Loucy (cell line): ENCODE measurements around the gene MFN2.

ENCODE experiments used
- H2AFZ ChIP-seq: fragments of 200-600 bp; sonication (generic); 2 replicates; pipeline ENCODE4 v1.6.0; 2016; ENCODE audit warnings: antibody characterized with exemption, mild to moderate bottlenecking, low read length, moderate library complexity
- H3F3A ChIP-seq: fragments of 200-600 bp; 2 replicates; pipeline ENCODE4 v1.6.0; 2016; ENCODE audit warnings: antibody characterized with exemption, low read depth, mild to moderate bottlenecking
- H3K27me3 ChIP-seq: fragments of 200-600 bp; sonication (generic); 2 replicates; pipeline ENCODE4 v1.6.1; 2014; ENCODE audit warnings: low read length, mild to moderate bottlenecking; ENCODE audit not compliant: insufficient read depth, poor library complexity, severe bottlenecking
- H3K36me3 ChIP-seq: fragments of 200-600 bp; sonication (generic); 2 replicates; pipeline ENCODE4 v1.6.1; 2016; ENCODE audit warnings: low read length; ENCODE audit not compliant: insufficient read depth
- H3K4me1 ChIP-seq: fragments of 200-600 bp; sonication (generic); 2 replicates; pipeline ENCODE4 v1.5.1; 2014; ENCODE audit warnings: low read length, mild to moderate bottlenecking; ENCODE audit not compliant: insufficient read depth, poor library complexity, severe bottlenecking
- H3K4me2 ChIP-seq: fragments of 200-600 bp; sonication (generic); 2 replicates; pipeline ENCODE4 v1.6.0; 2014; ENCODE audit warnings: antibody characterized with exemption, low read length, low read depth, mild to moderate bottlenecking; ENCODE audit not compliant: poor library complexity, severe bottlenecking
- H3K4me3 ChIP-seq: fragments of 200-600 bp; sonication (generic); 2 replicates; pipeline ENCODE4 v1.5.1; 2014; ENCODE audit warnings: low read length, mild to moderate bottlenecking, mixed read lengths; ENCODE audit not compliant: poor library complexity, severe bottlenecking
- H3K79me2 ChIP-seq: fragments of 200-600 bp; sonication (generic); 2 replicates; pipeline ENCODE4 v1.6.1; 2014; ENCODE audit warnings: low read length; ENCODE audit not compliant: insufficient read depth
- H3K9ac ChIP-seq: fragments of 200-600 bp; sonication (generic); 2 replicates; pipeline ENCODE4 v1.6.0; 2014; ENCODE audit warnings: mild to moderate bottlenecking, low read depth, low read length, moderate library complexity; ENCODE audit not compliant: poor library complexity, severe bottlenecking
- H3K9me2 ChIP-seq: fragments of 200-600 bp; sonication (generic); replicated peaks from 2 replicates; pipeline ENCODE4 v1.6.1; 2016; ENCODE audit warnings: low read depth, low read length, mixed read lengths
- H3K9me3 ChIP-seq: fragments of 200-600 bp; sonication (generic); 2 replicates; pipeline ENCODE4 v1.6.1; 2014; ENCODE audit warnings: mild to moderate bottlenecking, antibody characterized with exemption, low read length, low read depth; ENCODE audit not compliant: insufficient read depth
- H4K20me1 ChIP-seq: fragments of 200-600 bp; sonication (generic); 2 replicates; pipeline ENCODE4 v1.6.0; 2014; ENCODE audit warnings: antibody characterized with exemption, low read length, mild to moderate bottlenecking; ENCODE audit not compliant: insufficient read depth, poor library complexity, severe bottlenecking
- CTCF ChIP-seq: fragments of 200-600 bp; sonication (generic); conservative IDR thresholded peaks from 2 replicates; pipeline ENCODE4 v1.5.1; 2014; ENCODE audit warnings: mild to moderate bottlenecking, antibody characterized with exemption, low read length
- EZH2phosphoT487 ChIP-seq: fragments of 200-600 bp; IDR thresholded peaks from 2 replicates; pipeline ENCODE4 v1.6.1; 2018; ENCODE audit warnings: antibody characterized with exemption, mild to moderate bottlenecking, moderate library complexity, borderline replicate concordance

Gene MFN2

GRCh38 chr1:11979851-11980675 lies at the start of gene MFN2:
Gene MFN2, plus strand, starts transcription at chr1:11980444. Its CDS starts 8,725 bp downstream, at chr1:11989169.
- no peaks in the 10 kb centered on the region for H3F3A ChIP-seq
- peaks cover 47% of the 10 kb centered on the region for H3K79me2 ChIP-seq
- peak within 1 kb of the TSS; percentile 99 for H3K4me2 ChIP-seq
- TF ChIP-seq CTCF (no peak), EZH2phosphoT487 (no peak)
- H3K9me2 ChIP-seq: no peaks in the 10 kb centered on the region
- peaks cover 24% of the 10 kb centered on the region for H4K20me1 ChIP-seq
- H3K27me3 ChIP-seq: no peaks in the 10 kb centered on the region
- H3K9ac ChIP-seq: peak within 1 kb of the TSS; percentile 97
- H3K4me1 ChIP-seq: peaks cover 45% of the 10 kb centered on the region
- H3K9me3 ChIP-seq: no peaks in the 10 kb centered on the region
- peaks cover 3% of the 10 kb centered on the region; the same call in 1 of the 2 replicates for H3K36me3 ChIP-seq
- H2AFZ ChIP-seq: peak within 1 kb of the TSS; percentile 93
- H3K4me3 ChIP-seq: peak within 1 kb of the TSS; percentile 100

DNA sequence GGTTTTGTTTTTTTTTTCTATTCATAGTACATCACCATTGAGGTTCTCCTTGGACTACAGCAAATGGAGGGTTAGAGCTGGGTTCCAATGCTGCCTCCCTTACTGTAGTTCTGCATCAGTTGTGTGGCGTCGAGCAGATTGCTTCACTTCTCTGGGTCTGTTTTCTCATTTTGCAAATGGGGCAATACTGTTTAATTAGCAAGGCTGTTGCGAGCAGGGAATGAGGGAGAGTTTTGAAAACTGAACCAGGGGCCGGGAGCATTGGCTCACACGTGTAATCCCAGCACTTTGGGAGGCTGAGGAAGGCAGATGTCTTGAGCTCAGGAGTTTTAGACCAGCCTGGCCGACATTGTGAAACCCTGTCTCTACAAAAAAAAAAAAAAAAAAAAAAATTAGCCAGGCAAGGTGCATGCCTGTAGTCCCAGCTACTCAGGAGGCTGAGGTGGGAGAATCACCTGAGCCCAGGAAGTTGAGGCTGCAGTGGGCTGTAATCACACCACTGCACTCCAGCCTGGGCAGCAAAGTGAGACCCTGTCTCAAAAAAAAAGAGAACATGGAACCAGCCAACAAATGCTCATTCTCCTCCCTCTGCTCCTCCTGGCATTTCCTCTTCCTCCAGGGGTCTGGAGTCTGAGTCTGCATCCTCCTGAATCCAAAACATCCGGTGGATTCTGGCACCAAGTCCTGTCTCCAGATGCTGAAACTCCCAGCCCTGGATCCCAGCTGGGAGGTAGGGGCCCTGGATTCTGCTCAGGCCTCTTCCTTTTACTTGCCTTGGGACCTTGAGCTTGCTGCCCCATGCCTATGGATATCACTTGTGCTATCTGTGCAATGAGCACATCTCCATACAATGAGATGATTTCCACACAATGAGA lies 49.4 kb upstream of the MFN2 start:
- H3F3A ChIP-seq: peaks cover 4% of the 10 kb centered on the region; the same call in 1 of the 2 replicates
- no peaks in the 10 kb centered on the region for H3K9me3 ChIP-seq
- H3K4me1 ChIP-seq: peaks cover 30% of the 10 kb centered on the region
- no peak for TF ChIP-seq CTCF
- TF ChIP-seq EZH2phosphoT487: no peak
- H3K27me3 ChIP-seq: no peaks in the 10 kb centered on the region
- H3K9ac ChIP-seq: peak overlapping the region; percentile 32
- H4K20me1 ChIP-seq: no peaks in the 10 kb centered on the region
- H3K4me3 ChIP-seq: no peak overlapping the region
- no peak overlapping the region for H3K4me2 ChIP-seq
- H2AFZ ChIP-seq: no peak overlapping the region
- H3K9me2 ChIP-seq: no peaks in the 10 kb centered on the region
- H3K36me3 ChIP-seq: no peaks in the 10 kb centered on the region
- H3K79me2 ChIP-seq: peaks cover 14% of the 10 kb centered on the region

GRCh38 chr1:11931845-11932244 lies 48.4 kb upstream of the MFN2 start:
- Histone ChIP-seq H3K27me3 (no peaks in the 10 kb centered on the region), H3K9me2 (no peaks in the 10 kb centered on the region), H3K4me1 (peaks cover 26% of the 10 kb centered on the region), H4K20me1 (no peaks in the 10 kb centered on the region), H3K9ac (no peak overlapping the region), H3K36me3 (no peaks in the 10 kb centered on the region), H3K4me2 (no peak overlapping the region), H3K4me3 (no peak overlapping the region), H3K9me3 (no peaks in the 10 kb centered on the region), H3F3A (peaks cover 4% of the 10 kb centered on the region; the same call in 1 of the 2 replicates), H2AFZ (no peak overlapping the region), H3K79me2 (peaks cover 16% of the 10 kb centered on the region)
- TF ChIP-seq EZH2phosphoT487 (no peak), CTCF (no peak)
